Epithelial cell of alveolus of lung (primary cell): ENCODE data around the gene ECHDC3. TPM values are rescaled to one million over a fixed set of nuclear protein-coding genes. Genes with fewer than 3 reads are reported as not detected.

Experiments used
- total RNA-seq: library from RNA; depleted of rRNA; stranded (reverse); fragments of >200 nt; gene quantifications from 2 replicates; pipeline ENCODE4 v1.2.1, GENCODE V29; 2015

Gene ECHDC3
- 29.9 and 48.6 TPM in 2 replicates for total RNA-seq

GRCh38 chr10:11742009-11742778 is at the start of gene ECHDC3:
TSS of gene ECHDC3 (plus strand) at chr10:11742382. CDS start at chr10:11742577, 195 bp downstream.

Other genes with a start within 250 kb of the ECHDC3 start
- 12.0 TPM in 2 replicates for gene USP6NL, start 130.7 kb upstream of the ECHDC3 start, total RNA-seq
- 8.0 and 10.5 TPM in 2 replicates for gene PROSER2, start 81.0 kb downstream of the ECHDC3 start, total RNA-seq